Left ventricle myocardium inferior (tissue), 1 donor: ENCODE data around the gene TBX4. TPM values are rescaled to one million over a fixed set of nuclear protein-coding genes. Genes with fewer than 3 reads are reported as not detected.

Experiments used
- DNase-seq: peaks from one replicate; pipeline ENCODE4 v3.0.0-alpha.2; 2020
- H3K27ac ChIP-seq: fragments of 200-600 bp; replicated peaks from 2 replicates; pipeline ENCODE4 v1.8.0; 2021
- H3K27me3 ChIP-seq: fragments of 200-600 bp; 2 replicates; pipeline ENCODE4 v1.8.0; 2021; ENCODE audit warnings: low read depth
- H3K36me3 ChIP-seq: fragments of 200-600 bp; 2 replicates; pipeline ENCODE4 v1.8.0; 2021
- H3K4me1 ChIP-seq: fragments of 200-600 bp; 2 replicates; pipeline ENCODE4 v1.8.0; 2021
- H3K4me3 ChIP-seq: fragments of 200-600 bp; 2 replicates; pipeline ENCODE4 v1.8.0; 2021; ENCODE audit warnings: mild to moderate bottlenecking, moderate library complexity
- H3K9me3 ChIP-seq: fragments of 200-600 bp; replicated peaks from 2 replicates; pipeline ENCODE4 v1.8.0; 2021
- CTCF ChIP-seq: fragments of 200-600 bp; IDR thresholded peaks from 2 replicates; pipeline ENCODE4 v1.8.0; 2021; ENCODE audit warnings: antibody characterized with exemption, mild to moderate bottlenecking, borderline replicate concordance
- intact Hi-C: fragments of 100-400 bp; cut with micrococcal nuclease; formaldehyde crosslinking; loops from one replicate; pipeline ENCODE4 v1.11.0; 2022
- total RNA-seq: library from RNA; stranded (reverse); fragmentation: NEBNext Ultra II Directional; extraction: Animal tissue kit (Norgen Biotek cat#: 25700); gene quantifications from one replicate; pipeline ENCODE4 v1.2.1, GENCODE V29; 2021
- donor health status: DM: no; HTN: yes; CAD: no; lungs with severe emphysema.

TBX4 gene
- total RNA-seq, 1 donor from 2014 or later: not detected

GRCh38 chr17:61498042-61498994 lies 46.1 kb downstream of the TBX4 start:
- H3K36me3 ChIP-seq: no peaks in the 10 kb centered on the region
- no peak for TF ChIP-seq CTCF
- DNase-seq: no peak
- H3K4me1 ChIP-seq: no peaks in the 10 kb centered on the region
- H3K9me3 ChIP-seq: peaks cover 4% of the 10 kb centered on the region
- peaks cover 20% of the 10 kb centered on the region for H3K27me3 ChIP-seq
- intact Hi-C loops: no loop called here
- no peak overlapping the region for H3K27ac ChIP-seq
- H3K4me3 ChIP-seq: no peak overlapping the region

GRCh38 chr17:61499632-61500031 lies 47.4 kb downstream of the TBX4 start:
- no peak for TF ChIP-seq CTCF
- no peak overlapping the region for H3K27ac ChIP-seq
- no peak for DNase-seq
- H3K4me1 ChIP-seq: no peaks in the 10 kb centered on the region
- no peaks in the 10 kb centered on the region for H3K36me3 ChIP-seq
- H3K27me3 ChIP-seq: peaks cover 26% of the 10 kb centered on the region
- intact Hi-C loops: no loop called here
- H3K4me3 ChIP-seq: no peak overlapping the region
- H3K9me3 ChIP-seq: peaks cover 4% of the 10 kb centered on the region

- intact Hi-C loops: no loop called here
- Histone ChIP-seq H3K4me1 (no peaks in the 10 kb centered on the region), H3K27ac (no peak overlapping the region), H3K36me3 (no peaks in the 10 kb centered on the region), H3K27me3 (peaks cover 26% of the 10 kb centered on the region), H3K9me3 (peaks cover 4% of the 10 kb centered on the region), H3K4me3 (no peak overlapping the region)
- no peak for TF ChIP-seq CTCF
- DNase-seq: no peak
Measured at GRCh38 chr17:61500287-61500686, 48.1 kb downstream of the TBX4 start.

- no peak for DNase-seq
- H3K36me3 ChIP-seq: no peaks in the 10 kb centered on the region
- intact Hi-C loops: no loop called here
- no peak for TF ChIP-seq CTCF
- no peak overlapping the region for H3K4me3 ChIP-seq
- peaks cover 4% of the 10 kb centered on the region for H3K9me3 ChIP-seq
- H3K27ac ChIP-seq: no peak overlapping the region
- no peaks in the 10 kb centered on the region for H3K4me1 ChIP-seq
- peaks cover 32% of the 10 kb centered on the region for H3K27me3 ChIP-seq
Measured at GRCh38 chr17:61502292-61502691, 50.1 kb downstream of the TBX4 start.

- Histone ChIP-seq H3K36me3 (no peaks in the 10 kb centered on the region), H3K27me3 (peaks cover 38% of the 10 kb centered on the region), H3K4me3 (no peak overlapping the region), H3K4me1 (no peaks in the 10 kb centered on the region), H3K27ac (no peak overlapping the region), H3K9me3 (peaks cover 4% of the 10 kb centered on the region)
- no peak for TF ChIP-seq CTCF
- DNase-seq: no peak
- intact Hi-C loops: no loop called here
Measured at GRCh38 chr17:61503961-61504360, 51.7 kb downstream of the TBX4 start.
